ENCODE results near the gene ITGB1.

DNA sequence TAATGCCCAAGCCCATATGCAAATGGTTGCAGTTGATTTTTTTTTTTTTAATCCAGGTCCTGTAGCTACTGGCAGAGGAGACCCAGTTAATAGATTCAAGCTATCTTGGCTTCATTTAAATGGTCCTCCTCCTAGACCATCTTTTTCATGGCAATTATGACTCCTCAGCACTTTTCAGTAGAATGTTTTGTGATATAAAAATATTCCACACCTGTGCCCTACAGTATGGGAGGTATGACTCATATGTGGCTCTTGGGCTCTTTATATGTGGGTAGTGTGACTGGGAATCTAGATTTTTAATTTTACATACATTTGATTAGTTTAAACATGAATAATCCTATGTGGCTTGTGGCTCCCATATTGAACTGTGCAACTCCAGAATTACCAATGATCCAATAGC lies 80.1 kb downstream of the ITGB1 start:
- TF ChIP-seq, protein P1, sequence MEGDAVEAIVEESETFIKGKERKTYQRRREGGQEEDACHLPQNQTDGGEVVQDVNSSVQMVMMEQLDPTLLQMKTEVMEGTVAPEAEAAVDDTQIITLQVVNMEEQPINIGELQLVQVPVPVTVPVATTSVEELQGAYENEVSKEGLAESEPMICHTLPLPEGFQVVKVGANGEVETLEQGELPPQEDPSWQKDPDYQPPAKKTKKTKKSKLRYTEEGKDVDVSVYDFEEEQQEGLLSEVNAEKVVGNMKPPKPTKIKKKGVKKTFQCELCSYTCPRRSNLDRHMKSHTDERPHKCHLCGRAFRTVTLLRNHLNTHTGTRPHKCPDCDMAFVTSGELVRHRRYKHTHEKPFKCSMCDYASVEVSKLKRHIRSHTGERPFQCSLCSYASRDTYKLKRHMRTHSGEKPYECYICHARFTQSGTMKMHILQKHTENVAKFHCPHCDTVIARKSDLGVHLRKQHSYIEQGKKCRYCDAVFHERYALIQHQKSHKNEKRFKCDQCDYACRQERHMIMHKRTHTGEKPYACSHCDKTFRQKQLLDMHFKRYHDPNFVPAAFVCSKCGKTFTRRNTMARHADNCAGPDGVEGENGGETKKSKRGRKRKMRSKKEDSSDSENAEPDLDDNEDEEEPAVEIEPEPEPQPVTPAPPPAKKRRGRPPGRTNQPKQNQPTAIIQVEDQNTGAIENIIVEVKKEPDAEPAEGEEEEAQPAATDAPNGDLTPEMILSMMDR (IDR thresholded peaks at IDR 0.05) = no peak
- TF ChIP-seq POLR2A (IDR thresholded peaks at IDR 0.05) = no peak

Data from body of pancreas (tissue), 4 donors.